LHCN-M2 (cell line): ENCODE data around the gene BTBD2. TPM values are rescaled to one million over a fixed set of nuclear protein-coding genes. Genes with fewer than 3 reads are reported as not detected.
"Not testable (repeated sequence)": the region's sequence is repeated elsewhere in the genome, so short reads cannot be mapped to it uniquely, and the experiment has no call there.

Experiments used
- DNase-seq: peaks from one replicate; pipeline ENCODE4 v3.0.0-alpha.2; 2012; ENCODE audit warnings: low read depth
- total RNA-seq: library from RNA; depleted of rRNA; stranded (reverse); fragments of >200 nt; gene quantifications from 2 replicates; pipeline ENCODE4 v1.2.3, GENCODE V29; 2014

BTBD2 gene
- total RNA-seq, 1 experiment from 2014 or later, result 76.1 TPM

GRCh38 chr19:2040647-2041432 is 25.3 kb upstream of the BTBD2 start:
- DNase-seq, result no peak

GRCh38 chr19:2039959-2040646 is 24.6 kb upstream of the BTBD2 start:
- no peak for DNase-seq

GRCh38 chr19:2039089-2039958 is 23.8 kb upstream of the BTBD2 start:
- no peak for DNase-seq

- no peak for DNase-seq
Measured at GRCh38 chr19:2038284-2039088, 23.0 kb upstream of the BTBD2 start.

DNA sequence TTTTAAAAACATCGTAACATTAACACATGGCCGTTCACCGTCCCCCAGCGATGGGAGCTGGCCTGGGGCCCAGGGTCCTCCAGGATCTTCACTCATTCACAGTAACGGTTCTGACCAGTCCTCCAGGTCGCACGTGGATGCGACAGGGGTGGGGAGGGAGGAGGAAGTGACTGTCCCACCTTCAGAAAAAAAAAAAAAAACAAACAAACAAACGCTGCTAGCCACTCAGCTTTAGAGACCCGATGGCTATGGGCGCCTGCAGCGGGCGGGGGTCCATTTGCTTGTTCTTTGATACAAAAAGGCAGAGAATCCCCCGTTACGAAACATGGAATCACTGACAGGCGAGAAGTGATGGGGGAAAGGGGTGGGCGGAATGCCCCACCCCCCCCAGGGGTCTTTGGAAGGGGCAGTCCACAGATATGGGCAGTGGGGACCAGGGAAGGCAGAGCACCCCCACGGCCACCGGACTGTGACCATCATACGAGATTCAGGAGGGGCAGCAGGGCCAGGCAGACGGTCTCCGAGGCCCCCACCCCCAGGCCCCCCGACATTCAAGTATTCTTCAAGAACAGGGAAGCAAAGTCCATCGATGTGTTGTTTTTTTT is 22.2 kb upstream of the BTBD2 start:
- DNase-seq, result no peak

DNA sequence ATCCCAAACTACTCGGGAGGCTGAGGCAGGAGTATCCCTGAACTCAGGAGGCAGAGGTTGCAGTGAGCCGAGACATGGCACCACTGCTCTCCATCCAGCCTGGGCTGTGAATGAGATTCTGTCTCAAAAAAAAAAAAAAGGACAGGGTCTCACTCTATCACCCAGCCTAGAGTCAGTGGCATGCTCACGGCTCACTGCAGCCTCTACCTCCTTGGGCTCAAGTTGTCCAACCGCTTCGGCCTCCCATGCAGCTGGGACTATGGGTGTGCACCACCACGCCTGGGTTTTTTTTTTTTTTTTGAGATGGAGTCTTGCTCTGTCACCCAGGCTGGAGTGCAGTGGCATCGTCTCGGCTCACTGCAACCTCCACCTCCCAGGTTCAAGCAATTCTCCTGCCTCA is 20.9 kb upstream of the BTBD2 start:
- DNase-seq, result no peak

DNA sequence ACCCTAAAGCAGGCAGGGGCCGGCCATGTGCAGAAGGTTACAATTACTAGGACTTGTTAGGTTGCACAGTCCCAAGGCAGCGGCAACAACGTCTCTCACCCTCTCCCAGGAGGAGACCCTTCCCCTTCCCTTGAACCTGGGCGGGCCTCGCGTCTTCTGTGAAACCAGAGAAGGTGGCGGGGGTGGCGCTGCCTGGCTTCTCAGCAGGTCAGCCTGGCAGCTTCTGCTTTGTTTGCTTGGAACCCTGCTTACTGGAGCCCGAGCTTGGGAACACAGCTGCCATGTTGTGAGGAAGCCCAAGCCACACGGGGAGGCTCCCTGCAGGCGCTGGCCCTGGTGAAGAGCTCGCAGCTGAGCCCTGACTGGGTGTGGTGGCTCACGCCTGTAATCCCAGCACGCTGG is 20.1 kb upstream of the BTBD2 start:
- DNase-seq, result no peak

GRCh38 chr19:2034729-2035589 is 19.4 kb upstream of the BTBD2 start:
- DNase-seq, result peak; percentile 26

DNA sequence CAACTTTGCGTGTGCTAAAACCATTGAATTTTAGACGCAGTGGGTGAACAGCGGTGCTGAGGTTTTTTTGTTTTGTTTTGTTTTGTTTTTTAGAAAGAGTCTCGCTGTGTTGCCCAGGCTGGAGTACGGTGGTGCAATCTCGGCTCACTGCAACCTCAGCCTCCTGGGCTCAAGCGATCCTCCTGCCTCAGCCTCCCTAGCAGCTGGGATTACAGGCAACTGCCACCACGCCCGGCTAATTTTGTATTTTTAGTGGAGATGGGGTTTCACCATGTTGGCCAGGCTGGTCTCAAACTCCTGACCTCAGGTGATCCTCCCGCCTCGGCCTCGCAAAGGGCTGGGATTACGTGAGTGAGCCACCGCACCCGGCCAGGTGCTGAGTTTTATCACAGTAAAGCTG is 18.7 kb upstream of the BTBD2 start:
- not testable (repeated sequence) for DNase-seq

GRCh38 chr19:2033825-2034159 is 18.3 kb upstream of the BTBD2 start:
- no peak for DNase-seq

DNA sequence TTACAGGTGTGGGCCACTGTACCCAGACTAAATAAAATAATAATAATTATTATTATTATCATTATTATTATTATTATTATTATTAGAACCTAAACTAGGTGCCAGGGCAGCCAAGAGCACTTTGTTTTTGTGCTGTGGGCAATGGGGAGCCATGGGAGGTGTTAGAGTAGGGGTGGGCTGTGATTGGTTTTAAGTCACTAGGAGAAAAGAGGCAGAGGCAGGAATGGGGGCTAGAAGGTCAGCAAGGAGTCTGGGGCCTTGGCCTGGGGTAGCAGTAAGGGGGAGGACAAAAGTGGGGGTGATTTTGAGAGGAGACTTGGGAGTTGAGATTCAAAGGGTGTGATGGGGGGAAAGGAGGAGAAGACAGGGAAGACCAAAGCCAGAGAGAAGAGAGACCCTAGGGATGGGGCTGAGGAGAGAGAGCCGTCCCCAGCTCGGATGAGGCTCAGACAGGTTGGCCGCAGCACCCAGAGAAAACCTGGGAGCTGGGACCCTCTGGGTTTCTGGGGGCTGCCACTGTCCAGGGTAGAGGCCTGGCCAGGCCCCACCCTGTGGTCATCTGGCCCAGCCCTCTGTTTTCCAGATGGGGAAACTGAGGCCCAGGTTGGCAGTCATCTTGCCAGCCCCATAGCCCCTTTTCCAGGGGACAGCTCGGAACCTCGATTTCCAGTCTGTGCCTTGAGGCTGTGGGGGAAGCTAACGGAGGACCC is 17.8 kb upstream of the BTBD2 start:
- DNase-seq, result no peak

GRCh38 chr19:2032296-2032941 is 16.9 kb upstream of the BTBD2 start:
- peak; percentile 96 for DNase-seq

DNA sequence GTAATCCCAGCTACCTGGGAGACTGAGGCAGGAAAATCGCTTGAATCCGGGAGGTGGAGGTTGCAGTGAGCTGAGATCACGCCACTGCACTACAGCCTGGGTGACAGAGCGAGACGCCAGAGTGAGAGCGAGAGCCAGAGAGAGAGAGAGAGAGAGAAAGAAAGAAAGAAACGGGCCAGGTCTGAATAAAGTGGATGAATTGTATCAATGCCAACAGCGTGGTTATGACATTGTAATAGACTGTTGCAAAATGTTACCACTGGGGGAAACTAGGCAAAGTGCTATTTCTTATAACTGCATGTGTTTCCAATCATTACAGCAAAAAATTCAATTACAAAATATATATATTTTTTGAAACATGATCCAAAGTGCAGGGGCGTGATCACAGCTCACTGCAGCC is 11.8 kb upstream of the BTBD2 start:
- peak; percentile 59 for DNase-seq

GRCh38 chr19:2026770-2027169 is 11.3 kb upstream of the BTBD2 start:
- no peak for DNase-seq

DNA sequence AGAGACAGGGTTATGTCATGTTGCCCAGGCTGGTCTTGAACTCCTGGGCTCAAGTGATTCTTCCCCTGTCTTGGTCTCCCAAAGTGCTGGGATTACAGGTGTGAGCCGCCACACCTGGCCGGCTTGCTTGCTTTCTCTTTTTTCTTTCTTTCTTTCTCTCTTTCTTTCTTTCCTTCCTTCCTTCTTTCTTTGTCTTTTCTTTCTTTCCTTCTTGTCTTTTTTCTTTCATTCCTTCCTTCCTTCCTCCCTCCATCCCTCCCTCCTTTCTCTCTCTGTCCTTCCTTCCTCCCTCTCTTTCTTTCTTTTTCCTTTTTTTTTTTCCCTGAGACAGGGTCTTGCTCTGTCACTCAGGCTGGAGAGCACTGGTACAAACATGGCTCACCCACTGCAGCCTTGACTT is 6.8 kb upstream of the BTBD2 start:
- no peak for DNase-seq

- DNase-seq, result no peak
Measured at GRCh38 chr19:2021453-2022140, 6.1 kb upstream of the BTBD2 start.

DNA sequence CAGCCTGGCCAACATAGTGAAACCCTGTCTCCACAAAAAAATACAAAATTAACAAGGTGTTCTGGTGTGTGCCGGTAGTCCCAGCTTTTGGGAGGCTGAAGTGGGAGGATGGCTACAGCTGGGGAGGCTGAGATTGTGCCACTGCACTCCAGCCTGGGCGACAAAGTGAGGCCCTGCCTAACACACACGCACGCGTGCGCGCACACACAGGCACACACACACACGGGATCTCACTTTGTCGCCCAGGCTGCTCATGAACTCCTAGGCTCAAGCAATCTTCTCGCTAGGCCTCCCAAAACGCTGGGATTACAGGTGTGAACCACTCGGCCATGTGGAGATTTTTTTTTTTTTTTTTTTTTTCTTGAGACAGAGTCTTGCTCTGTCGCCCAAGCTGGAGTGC is 3.2 kb upstream of the BTBD2 start:
- no peak for DNase-seq
